ENCODE data around the gene ZC3H12C.

The ZC3H12C gene

GRCh38 chr11:110088535-110089344 is 4.5 kb upstream of the ZC3H12C start:
- no peak overlapping the region for H3K27ac ChIP-seq
- TF ChIP-seq CTCF (conservative IDR thresholded peaks at IDR 0.05; ENCODE audit: low read depth) = no peak
- ChIA-PET CTCF (interaction anchor here (0.5 to 0.6 kb wide), 2 partner anchors 12 to 171 kb away, joined by 3 to 6 read pairs; no protein-coding TSS in a partner anchor), POLR2A (ENCODE audit: low non-redundant PET) (no interaction called here)
- DNase-seq (ENCODE audit: low spot score) = no peak

GRCh38 chr11:110089617-110090282 is 3.4 kb upstream of the ZC3H12C start:
- CTCF ChIA-PET = no interaction called here
- no peak overlapping the region for H3K27ac ChIP-seq
- POLR2A ChIA-PET (ENCODE audit: low non-redundant PET) = no interaction called here
- no peak for DNase-seq (ENCODE audit: low spot score)
- no peak for TF ChIP-seq CTCF (conservative IDR thresholded peaks at IDR 0.05; ENCODE audit: low read depth)

GRCh38 chr11:110090466-110091026 is 2.6 kb upstream of the ZC3H12C start:
- no peak overlapping the region for H3K27ac ChIP-seq
- no peak for DNase-seq (ENCODE audit: low spot score)
- ChIA-PET CTCF (no interaction called here), POLR2A (ENCODE audit: low non-redundant PET) (no interaction called here)
- TF ChIP-seq CTCF (conservative IDR thresholded peaks at IDR 0.05; ENCODE audit: low read depth) = no peak

- no peak for TF ChIP-seq CTCF (conservative IDR thresholded peaks at IDR 0.05; ENCODE audit: low read depth)
- ChIA-PET CTCF (interaction anchor here (0.5 to 2.1 kb wide), 9 partner anchors 10 to 1956 kb away, joined by 3 to 8 read pairs (median 4); no protein-coding TSS in a partner anchor), POLR2A (ENCODE audit: low non-redundant PET) (no interaction called here)
- no peak for DNase-seq (ENCODE audit: low spot score)
- peak overlapping the region; percentile 94 for H3K27ac ChIP-seq
Measured at GRCh38 chr11:110092111-110092514, 1.1 kb upstream of the ZC3H12C start.

GRCh38 chr11:110093407-110094297 is 460 bp downstream of the ZC3H12C start:
- ChIA-PET POLR2A (ENCODE audit: low non-redundant PET) (no interaction called here), CTCF (interaction anchor here (0.6 to 2.1 kb wide), 13 partner anchors 11 to 359 kb away, joined by 3 to 8 read pairs (median 4); no protein-coding TSS in a partner anchor)
- DNase-seq (ENCODE audit: low spot score) = peak; percentile 36
- TF ChIP-seq CTCF (conservative IDR thresholded peaks at IDR 0.05; ENCODE audit: low read depth) = no peak
- H3K27ac ChIP-seq = peak overlapping the region; percentile 94
